IMR-90 (cell line): ENCODE measurements around the gene LRRC26.

Source experiments
- CTCF ChIP-seq: conservative IDR thresholded peaks from 2 replicates; pipeline ENCODE4 v1.5.1; 2012; ENCODE audit warnings: mild to moderate bottlenecking, low read depth, low read length, improper control_type of control experiment
- FOS ChIP-seq: fragments of 150-350 bp; IDR thresholded peaks from 2 replicates; pipeline ENCODE4 v1.6.1; 2016; ENCODE audit warnings: low read depth, low read length
- MAZ ChIP-seq: IDR thresholded peaks from 2 replicates; pipeline ENCODE4 v1.6.1; 2012; ENCODE audit warnings: low read depth, mild to moderate bottlenecking, low read length, improper control_type of control experiment, moderate library complexity, borderline replicate concordance
- MXI1 ChIP-seq: IDR thresholded peaks from 2 replicates; pipeline ENCODE4 v1.6.1; 2012; ENCODE audit warnings: low read depth, mild to moderate bottlenecking, low read length, moderate library complexity, borderline replicate concordance
- POLR2A ChIP-seq: IDR thresholded peaks from 2 replicates; pipeline ENCODE4 v1.6.1; 2012; ENCODE audit warnings: mild to moderate bottlenecking, low read depth, low read length

- TF ChIP-seq CTCF (no peak), POLR2A (no peak), MAZ (no peak), MXI1 (no peak), FOS (no peak)
Observed at GRCh38 chr9:137218754-137219271, 49.0 kb upstream of the LRRC26 start.
